Posterior vena cava (tissue), 2 donors: ENCODE data around the gene SFTPD. TPM values are rescaled to one million over a fixed set of nuclear protein-coding genes. Genes with fewer than 3 reads are reported as not detected.
"Not testable (repeated sequence)": the region's sequence is repeated elsewhere in the genome, so short reads cannot be mapped to it uniquely, and the experiment has no call there.

ENCODE experiments used
- DNase-seq: peaks from one replicate; pipeline ENCODE4 v3.0.0-alpha.2; 2020; ENCODE audit warnings: low spot score
- intact Hi-C, 2 donors: fragments of 100-400 bp; cut with DNase I; formaldehyde crosslinking; loops; one replicate each; pipeline versions ENCODE4 v1.14.1 to v1.14.2; 2022 to 2023
- total RNA-seq, 2 donors: library from RNA; stranded (reverse); fragmentation: NEBNext Ultra II Directional; extraction: Animal tissue kit (Norgen Biotek cat#: 25700); gene quantifications; one replicate each; pipeline ENCODE4 v1.2.1, GENCODE V29; 2021
- donor health status: DM: yes; HTN: yes; CAD: no.
- donor health status: DM: yes; HTN: yes; CAD: no.

The SFTPD gene
- total RNA-seq, 2 donors from 2014 or later: 0.19 TPM; not detected in 1

DNA sequence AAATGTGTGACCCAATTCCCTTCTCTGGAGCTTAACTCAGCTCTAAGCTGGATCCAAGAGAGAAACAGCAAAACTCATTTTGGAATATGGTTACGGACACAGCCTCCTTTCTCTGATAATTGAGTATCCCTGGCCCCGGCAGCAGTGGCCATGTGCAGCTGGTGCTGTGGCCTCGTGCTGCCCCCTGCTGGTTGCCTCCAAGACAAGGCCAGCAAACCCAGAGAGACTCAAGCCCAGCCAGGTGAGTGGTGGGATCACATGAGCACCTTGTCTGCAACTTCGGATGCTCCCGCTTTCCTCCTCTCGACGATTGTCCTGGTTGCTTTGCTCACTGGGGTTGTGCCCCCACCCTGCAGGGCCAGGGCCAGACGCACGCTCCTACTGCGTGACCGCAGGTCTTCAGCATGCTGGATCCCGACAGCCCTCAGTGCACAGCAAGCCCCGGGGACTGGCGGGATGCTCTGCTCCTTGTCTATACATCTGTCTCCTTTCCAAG is 19.4 kb downstream of the SFTPD start:
- intact Hi-C loops: no loop called here
- DNase-seq: peak; percentile 93

GRCh38 chr10:79928028-79928583 is 20.8 kb downstream of the SFTPD start:
- no peak for DNase-seq
- intact Hi-C loops: no loop called here

DNA sequence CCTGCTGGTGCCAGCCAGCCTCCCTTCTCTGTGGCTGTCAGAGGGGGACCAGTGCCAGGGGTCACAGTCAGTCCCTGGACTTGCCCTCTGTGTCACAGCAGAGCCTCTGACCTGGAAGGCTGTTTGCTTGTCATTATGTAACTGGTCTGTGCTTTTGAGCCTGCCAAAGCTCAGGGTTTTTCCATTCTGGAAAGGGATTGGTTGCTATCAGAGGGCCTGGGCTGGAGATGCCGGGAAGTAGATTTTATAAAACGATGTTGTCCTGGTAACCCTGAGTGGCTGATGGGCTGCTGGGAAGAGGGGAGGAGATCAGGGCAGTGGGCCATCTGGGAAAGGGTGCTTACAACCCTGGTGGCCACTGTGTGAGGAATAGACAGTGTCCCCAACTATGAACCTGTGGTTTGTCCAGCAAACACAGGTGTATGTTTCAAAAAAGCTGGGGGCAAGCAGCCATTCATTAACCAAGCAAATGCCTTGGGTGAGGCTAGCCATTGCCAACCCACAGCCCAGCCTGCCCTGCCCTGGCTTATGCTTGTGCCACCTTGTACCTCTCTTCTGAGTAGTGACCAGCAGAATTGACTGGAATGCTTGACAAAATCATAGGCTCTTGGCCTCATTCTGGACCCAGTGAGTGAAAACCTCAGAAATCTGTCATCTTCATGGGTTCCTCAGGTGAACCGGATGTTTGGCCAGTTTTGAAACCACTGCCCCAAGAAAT is 21.6 kb downstream of the SFTPD start:
- no peak for DNase-seq
- intact Hi-C loops: no loop called here

DNA sequence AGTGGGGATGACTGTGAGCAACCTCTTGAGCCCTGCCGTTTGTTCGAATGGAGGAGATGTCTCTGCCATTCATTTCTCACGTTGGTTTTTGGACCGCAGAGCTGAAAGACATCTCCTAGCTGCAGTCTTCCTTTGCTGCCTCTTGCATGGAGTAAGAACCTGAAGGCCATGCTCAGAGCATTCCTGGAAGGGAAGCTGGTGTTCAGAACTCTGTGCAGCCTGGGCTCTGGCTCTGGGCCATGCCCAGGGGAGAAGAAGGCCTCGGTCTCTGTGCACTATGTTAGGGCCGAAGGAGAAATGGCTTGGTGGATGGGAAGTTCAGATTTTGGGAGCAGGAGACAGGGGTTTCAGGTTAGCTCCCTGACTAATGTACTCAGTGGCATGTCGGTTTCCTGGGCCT is 22.9 kb downstream of the SFTPD start:
- no peak for DNase-seq
- intact Hi-C loops: no loop called here

DNA sequence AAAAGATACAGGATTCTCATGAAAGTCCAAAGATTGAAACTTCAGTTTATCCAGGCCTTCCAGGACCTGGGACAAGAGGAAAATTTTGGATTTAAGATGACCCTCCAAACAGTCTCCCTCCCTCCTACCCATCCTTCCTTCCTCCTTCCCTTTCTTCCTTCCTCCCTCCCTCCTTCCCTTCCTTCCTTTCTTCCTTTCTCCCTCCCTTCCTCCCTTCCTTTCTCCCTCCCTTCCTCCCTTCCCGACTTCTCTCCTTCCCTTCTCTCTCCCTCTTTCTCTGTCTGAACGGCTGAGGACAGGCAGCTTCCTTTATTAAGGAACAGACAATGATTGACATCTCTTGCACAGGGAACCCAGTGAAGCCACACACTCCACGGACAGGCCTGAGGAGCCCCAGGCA is 23.3 kb downstream of the SFTPD start:
- intact Hi-C loops: no loop called here
- DNase-seq: no peak

DNA sequence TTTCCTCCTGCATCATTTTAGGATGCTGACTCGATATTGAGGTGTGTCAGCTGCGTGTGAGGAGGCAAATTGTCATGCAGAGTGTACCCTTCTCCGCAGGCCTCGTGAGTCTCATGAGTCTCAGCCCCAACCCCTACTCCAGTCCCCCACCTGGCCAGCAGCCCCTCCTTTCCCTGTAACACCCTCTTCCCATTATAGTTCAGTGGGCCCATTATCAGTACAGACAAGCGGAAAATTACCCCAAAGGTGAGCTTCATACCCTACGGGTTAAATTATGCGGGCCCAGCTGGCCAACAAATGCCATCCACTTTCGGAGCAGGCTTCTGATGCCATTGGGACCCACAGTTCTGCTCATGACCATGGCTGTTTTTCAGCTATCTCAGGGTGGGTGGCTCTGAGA is 25.2 kb downstream of the SFTPD start:
- intact Hi-C loops: no loop called here
- DNase-seq: no peak

DNA sequence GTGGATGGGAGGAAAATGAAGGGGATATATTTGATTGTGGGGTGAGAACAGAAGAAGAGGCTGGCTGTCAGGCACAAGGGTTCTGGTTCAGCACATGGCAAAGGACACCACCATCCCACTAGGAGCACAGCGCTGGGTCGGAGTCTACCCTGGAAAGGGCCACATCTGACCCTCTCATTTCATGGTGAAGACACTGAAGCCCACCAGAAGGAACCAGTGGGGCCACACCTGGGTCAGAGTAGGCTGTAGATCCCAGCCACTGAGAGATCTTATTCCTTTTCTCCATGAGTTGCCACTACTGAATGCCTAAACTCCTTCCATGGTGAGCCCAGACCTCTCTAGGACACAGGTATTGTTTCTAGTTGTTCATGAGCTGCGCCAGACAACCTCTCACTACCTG is 25.8 kb downstream of the SFTPD start:
- intact Hi-C loops: no loop called here
- DNase-seq: no peak

DNA sequence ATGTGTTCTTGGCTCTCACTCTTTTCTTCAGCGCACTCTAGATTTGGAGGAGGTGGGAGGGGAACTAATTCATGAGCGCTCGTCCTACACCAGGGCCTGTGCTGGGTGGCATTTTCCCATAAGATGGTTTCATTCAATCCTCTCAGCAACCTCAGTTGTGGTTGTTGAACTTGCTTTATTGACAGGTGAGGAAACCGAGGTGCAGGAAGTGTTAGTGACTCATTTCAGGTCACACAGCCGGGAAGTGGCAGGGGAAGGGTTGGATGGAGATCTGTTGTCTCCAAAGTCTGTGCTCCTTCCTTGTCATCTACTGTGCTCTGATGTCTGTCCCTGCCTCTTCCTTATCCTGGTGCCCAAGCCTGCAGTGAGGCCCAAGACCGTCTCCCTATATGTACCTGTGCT is 26.9 kb downstream of the SFTPD start:
- intact Hi-C loops, DNase-seq: not testable (repeated sequence)

DNA sequence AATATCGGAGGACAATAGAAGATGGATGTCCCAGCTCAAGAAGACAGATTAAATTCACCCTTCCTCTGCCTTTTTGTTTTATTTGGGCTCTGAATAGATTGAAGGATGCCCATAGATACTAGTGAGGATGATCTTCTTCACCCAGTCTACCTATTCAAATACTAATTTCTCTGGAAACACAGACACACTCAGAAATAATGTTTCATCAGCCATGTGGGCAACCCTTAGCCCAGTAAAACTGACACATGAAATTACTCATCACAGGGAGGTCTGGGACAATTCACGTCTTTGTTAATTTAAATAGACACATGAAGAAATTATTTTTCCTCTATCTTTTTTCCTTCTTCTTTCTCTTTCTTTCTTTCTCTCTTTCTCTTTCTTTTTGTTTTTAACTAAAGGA is 33.1 kb downstream of the SFTPD start:
- intact Hi-C loops, DNase-seq: not testable (repeated sequence)

- intact Hi-C loops, DNase-seq: not testable (repeated sequence)
These were observed 34.4 kb downstream of the SFTPD start for GRCh38 chr10:79914512-79914911.

GRCh38 chr10:79910836-79911235 is 38.1 kb downstream of the SFTPD start:
- intact Hi-C loops: no loop called here
- no peak for DNase-seq

- intact Hi-C loops: no loop called here
- no peak for DNase-seq
These were observed 38.6 kb downstream of the SFTPD start for GRCh38 chr10:79910344-79910743.

GRCh38 chr10:79905322-79906314 is 43.3 kb downstream of the SFTPD start:
- intact Hi-C loops: no loop called here

DNA sequence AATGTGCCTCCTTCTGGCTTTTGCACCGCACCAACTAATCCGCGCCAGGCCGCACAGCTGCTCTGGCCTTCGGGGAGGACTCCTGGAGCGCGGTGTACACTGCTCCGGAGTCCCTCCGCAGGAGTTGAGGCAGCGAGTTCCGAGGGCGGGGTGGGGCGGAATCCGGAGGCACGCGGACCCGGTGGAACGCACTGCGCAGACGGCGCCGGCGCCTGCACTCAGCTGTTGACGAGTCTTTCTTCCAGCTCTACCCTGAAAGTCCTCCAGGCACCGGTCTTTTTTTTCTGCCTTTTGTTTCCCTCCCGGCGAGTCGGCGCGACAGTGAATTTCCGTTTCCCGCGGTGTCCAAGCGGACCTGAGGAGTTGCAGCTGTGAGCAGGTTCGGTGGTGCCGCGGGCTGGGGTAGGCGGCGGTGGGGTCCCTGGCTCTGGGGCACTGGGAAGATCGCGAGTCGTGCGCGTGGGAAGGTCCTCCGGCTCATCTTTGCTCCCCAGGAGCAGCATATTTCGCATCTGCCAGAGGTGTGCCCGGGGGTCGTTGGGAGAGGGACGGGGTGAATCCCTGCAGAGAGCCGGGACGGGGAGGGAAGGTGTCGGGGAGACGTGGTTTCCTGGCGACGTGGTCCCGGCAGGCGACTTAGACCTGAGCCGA is 44.1 kb downstream of the SFTPD start:
- intact Hi-C loops: no loop called here
- peak; percentile 90 for DNase-seq

More at GRCh38 chr10:79905322-79906314, 43.3 kb downstream of the SFTPD start:
- DNase-seq: no peak

- DNase-seq: not testable (repeated sequence)
These were observed 47.3 kb downstream of the SFTPD start for GRCh38 chr10:79901571-79901970.

GRCh38 chr10:79898597-79899325 is 50.1 kb downstream of the SFTPD start:
- DNase-seq: no peak
- intact Hi-C loops: no loop called here

More at GRCh38 chr10:79901571-79901970, 47.3 kb downstream of the SFTPD start:
- intact Hi-C loops: not testable (repeated sequence)

- intact Hi-C loops: not testable (repeated sequence)
These were observed 56.0 kb downstream of the SFTPD start for GRCh38 chr10:79892896-79893295.

GRCh38 chr10:79890469-79890868 is 58.4 kb downstream of the SFTPD start:
- intact Hi-C loops: no loop called here
- DNase-seq: no peak

More at GRCh38 chr10:79892896-79893295, 56.0 kb downstream of the SFTPD start:
- not testable (repeated sequence) for DNase-seq

DNA sequence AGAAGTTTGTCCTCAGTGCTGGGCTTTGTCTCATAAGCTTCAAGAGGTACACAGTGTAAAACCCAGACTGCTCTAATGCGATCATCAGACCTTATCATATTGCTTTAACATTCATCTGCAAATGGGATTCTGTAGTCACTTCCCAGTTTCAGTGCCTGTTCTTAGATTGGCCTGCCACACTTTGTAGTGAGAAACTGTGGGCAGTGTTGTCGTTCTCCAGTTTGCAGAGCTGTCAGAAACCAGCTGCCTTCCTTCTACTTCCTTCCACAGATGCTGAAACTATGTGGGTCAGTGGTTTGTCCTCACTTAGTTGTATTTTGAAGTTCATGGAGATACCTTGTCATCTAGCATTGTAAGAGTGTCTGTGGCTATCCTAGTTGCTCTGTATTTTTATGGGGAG is 59.9 kb downstream of the SFTPD start:
- DNase-seq, intact Hi-C loops: not testable (repeated sequence)
